Measurements from ENCODE around the gene MYZAP. TPM values are rescaled to one million over a fixed set of nuclear protein-coding genes. Genes with fewer than 3 reads are reported as not detected.

MYZAP gene, protein sequence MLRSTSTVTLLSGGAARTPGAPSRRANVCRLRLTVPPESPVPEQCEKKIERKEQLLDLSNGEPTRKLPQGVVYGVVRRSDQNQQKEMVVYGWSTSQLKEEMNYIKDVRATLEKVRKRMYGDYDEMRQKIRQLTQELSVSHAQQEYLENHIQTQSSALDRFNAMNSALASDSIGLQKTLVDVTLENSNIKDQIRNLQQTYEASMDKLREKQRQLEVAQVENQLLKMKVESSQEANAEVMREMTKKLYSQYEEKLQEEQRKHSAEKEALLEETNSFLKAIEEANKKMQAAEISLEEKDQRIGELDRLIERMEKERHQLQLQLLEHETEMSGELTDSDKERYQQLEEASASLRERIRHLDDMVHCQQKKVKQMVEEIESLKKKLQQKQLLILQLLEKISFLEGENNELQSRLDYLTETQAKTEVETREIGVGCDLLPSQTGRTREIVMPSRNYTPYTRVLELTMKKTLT
- 0.60 to 0.73 TPM (median 0.68 TPM) in 3 replicates for total RNA-seq (2021)
- Bru-seq, nascent RNA = percentile 38 among the genes with signal in this experiment
- long read RNA-seq, experiment 1, partial matches to known transcripts = 0 of 1 reads
- long read RNA-seq, experiment 1, other reads (novel, unspliced or antisense) = 0 of 1 reads
- long read RNA-seq, experiment 2, partial matches to known transcripts = 0 of 2 reads
- long read RNA-seq, experiment 2, other reads (novel, unspliced or antisense) = 1 of 2 reads
- long read RNA-seq, experiment 3 = 0 reads

DNA sequence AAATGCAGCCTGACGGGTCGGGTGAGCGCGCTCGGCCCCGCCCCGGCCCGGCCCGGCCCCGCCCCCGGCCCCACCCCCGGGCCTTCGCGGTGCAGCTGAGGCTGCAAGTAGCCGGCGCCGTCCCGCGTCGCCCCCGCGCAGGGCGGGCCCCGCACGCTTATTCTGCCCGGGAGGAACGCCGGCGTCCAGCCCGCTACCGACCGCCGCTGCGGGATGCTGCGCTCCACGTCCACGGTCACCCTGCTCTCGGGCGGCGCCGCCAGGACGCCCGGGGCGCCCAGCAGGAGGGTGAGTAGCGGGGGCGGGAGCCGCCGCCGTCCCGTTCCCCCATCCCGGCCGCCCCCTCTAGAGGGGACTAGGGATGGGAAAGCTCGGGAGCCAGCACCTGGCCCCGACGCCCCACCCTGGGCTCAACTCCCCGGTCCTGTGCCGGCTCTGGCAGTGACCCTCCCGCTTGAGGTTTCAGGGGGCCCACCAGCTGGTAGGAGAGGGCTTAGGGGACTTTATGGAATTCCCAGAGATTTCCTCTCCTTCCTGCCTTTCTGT, at the start of gene MYZAP:
MYZAP (plus strand) TSS at position 83 of the 546 bp plus-strand sequence; CDS start at position 214, 131 bp downstream.
- H3K36me3 Mint-ChIP-seq = no peaks in the 10 kb centered on the region
- H3K27ac Mint-ChIP-seq = no peak within 1 kb of the TSS
- DNase-seq (ENCODE audit: low spot score) (peak; percentile 66), ATAC-seq (peak; percentile 95)
- POLR2A ChIA-PET = no interaction called here
- CTCF ChIA-PET = interaction anchor here (0.7 to 2.4 kb wide), 7 partner anchors 11 to 140 kb away, joined by 3 to 7 read pairs (median 5); no protein-coding TSS in a partner anchor
- no peaks in the 10 kb centered on the region for H3K9me3 Mint-ChIP-seq
- peaks cover 11% of the 10 kb centered on the region for H3K4me1 Mint-ChIP-seq
- peak within 1 kb of the TSS; percentile 75 for H3K4me3 Mint-ChIP-seq
- peaks cover 43% of the 10 kb centered on the region for H3K27me3 Mint-ChIP-seq (ENCODE audit: low read depth)
- TF ChIP-seq SP1 (CRISPR knock-in tag; conservative IDR thresholded peaks at IDR 0.05) = peak; percentile 54; the same call in 1 of the 2 replicates
- TF ChIP-seq, protein P1, sequence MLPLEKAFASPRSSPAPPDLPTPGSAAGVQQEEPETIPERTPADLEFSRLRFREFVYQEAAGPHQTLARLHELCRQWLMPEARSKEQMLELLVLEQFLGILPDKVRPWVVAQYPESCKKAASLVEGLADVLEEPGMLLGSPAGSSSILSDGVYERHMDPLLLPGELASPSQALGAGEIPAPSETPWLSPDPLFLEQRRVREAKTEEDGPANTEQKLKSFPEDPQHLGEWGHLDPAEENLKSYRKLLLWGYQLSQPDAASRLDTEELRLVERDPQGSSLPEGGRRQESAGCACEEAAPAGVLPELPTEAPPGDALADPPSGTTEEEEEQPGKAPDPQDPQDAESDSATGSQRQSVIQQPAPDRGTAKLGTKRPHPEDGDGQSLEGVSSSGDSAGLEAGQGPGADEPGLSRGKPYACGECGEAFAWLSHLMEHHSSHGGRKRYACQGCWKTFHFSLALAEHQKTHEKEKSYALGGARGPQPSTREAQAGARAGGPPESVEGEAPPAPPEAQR (CRISPR knock-in tag; IDR thresholded peaks at IDR 0.05) = no peak
- TF ChIP-seq NFATC4 (CRISPR knock-in tag; IDR thresholded peaks at IDR 0.05) = no peak
- TF ChIP-seq FOXK1 (CRISPR knock-in tag; IDR thresholded peaks at IDR 0.05) = 0 out of 2 replicates have a peak, but pooled peaks have one; percentile 22
- TF ChIP-seq ELF4 (CRISPR knock-in tag; IDR thresholded peaks at IDR 0.05; ENCODE audit: low read depth) = no peak
- peak; percentile 59 for TF ChIP-seq ZNF423 (CRISPR knock-in tag; IDR thresholded peaks at IDR 0.05)

DNA sequence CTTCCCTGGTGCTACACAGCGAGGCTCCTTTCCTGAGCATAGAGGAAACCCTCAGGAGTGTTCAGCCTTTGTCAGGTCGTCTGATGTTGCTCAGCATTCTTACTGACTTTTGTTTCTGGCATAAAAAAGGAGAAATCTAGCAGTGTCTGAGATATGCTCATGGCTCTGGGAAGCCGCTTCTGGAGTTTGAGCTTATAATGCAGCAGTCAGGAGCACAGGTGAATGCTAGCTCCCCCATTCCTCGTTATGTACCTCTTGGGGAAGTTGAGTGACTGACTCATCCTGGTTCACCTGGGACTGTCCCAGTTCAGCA, 49.2 kb upstream of the MYZAP start:
- Mint-ChIP-seq H3K4me1 (no peaks in the 10 kb centered on the region), H3K27me3 (ENCODE audit: low read depth) (no peaks in the 10 kb centered on the region), H3K9me3 (no peaks in the 10 kb centered on the region), H3K27ac (no peak overlapping the region), H3K36me3 (peaks cover 40% of the 10 kb centered on the region), H3K4me3 (no peak overlapping the region)
- POLR2A ChIA-PET = interaction anchor here (0.6 kb wide), 1 partner anchor 377 kb away, joined by 3 read pairs; no protein-coding TSS in a partner anchor
- CTCF ChIA-PET = interaction anchor here (0.7 to 3.1 kb wide), 38 partner anchors 8 to 396 kb away, joined by 3 to 46 read pairs (median 5); partner anchors contain the start of genes CGNL1 and MYZAP
- DNase-seq (ENCODE audit: low spot score) (no peak), ATAC-seq (no peak)
- TF ChIP-seq, protein P2, sequence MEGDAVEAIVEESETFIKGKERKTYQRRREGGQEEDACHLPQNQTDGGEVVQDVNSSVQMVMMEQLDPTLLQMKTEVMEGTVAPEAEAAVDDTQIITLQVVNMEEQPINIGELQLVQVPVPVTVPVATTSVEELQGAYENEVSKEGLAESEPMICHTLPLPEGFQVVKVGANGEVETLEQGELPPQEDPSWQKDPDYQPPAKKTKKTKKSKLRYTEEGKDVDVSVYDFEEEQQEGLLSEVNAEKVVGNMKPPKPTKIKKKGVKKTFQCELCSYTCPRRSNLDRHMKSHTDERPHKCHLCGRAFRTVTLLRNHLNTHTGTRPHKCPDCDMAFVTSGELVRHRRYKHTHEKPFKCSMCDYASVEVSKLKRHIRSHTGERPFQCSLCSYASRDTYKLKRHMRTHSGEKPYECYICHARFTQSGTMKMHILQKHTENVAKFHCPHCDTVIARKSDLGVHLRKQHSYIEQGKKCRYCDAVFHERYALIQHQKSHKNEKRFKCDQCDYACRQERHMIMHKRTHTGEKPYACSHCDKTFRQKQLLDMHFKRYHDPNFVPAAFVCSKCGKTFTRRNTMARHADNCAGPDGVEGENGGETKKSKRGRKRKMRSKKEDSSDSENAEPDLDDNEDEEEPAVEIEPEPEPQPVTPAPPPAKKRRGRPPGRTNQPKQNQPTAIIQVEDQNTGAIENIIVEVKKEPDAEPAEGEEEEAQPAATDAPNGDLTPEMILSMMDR (IDR thresholded peaks at IDR 0.05) = 0 out of 2 replicates have a peak, but pooled peaks have one; percentile 6
- TF ChIP-seq FOXK1 (CRISPR knock-in tag; IDR thresholded peaks at IDR 0.05) = no peak

DNA sequence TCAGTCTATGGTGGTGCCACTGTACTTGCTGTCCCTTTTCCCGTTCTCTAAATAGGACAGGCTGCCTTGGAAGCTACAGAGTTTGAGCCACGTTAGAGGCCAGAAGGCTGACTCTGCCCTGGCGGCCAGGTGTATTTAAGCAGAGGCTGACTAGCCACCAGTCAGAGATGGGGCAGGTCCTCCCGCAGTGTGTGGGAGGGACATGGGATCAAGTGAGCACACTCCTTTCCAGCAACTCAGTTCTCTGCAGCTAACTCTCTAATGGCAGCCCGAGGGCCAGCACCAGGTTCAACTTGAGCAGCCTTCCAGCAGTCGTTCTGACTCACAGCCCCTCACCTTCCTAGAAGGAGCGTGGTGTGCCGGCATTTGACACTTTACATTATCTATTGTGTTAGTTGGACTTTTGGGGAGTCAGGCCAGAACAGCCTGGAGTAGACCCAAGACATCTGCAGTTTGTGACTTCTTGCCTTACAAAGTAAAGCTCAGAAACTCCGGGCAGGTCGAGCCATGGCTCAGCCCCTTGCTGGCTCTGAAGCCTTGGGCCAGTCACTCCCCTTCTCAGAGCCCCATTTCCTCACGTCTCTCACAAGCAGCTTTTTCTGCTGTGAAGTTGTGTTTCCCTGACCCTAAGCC, 46.7 kb upstream of the MYZAP start:
- ChIA-PET CTCF (interaction anchor here (0.7 to 3.9 kb wide), 5 partner anchors 10 to 187 kb away, joined by 3 to 21 read pairs (median 9); no protein-coding TSS in a partner anchor), POLR2A (no interaction called here)
- Mint-ChIP-seq H3K27me3 (ENCODE audit: low read depth) (no peaks in the 10 kb centered on the region), H3K36me3 (peaks cover 57% of the 10 kb centered on the region), H3K4me3 (no peak overlapping the region), H3K4me1 (no peaks in the 10 kb centered on the region), H3K9me3 (no peaks in the 10 kb centered on the region), H3K27ac (no peak overlapping the region)
- no peak for ATAC-seq
- no peak for TF ChIP-seq OVOL2 (CRISPR knock-in tag; IDR thresholded peaks at IDR 0.05; ENCODE audit: borderline replicate concordance)
- TF ChIP-seq, protein P3, sequence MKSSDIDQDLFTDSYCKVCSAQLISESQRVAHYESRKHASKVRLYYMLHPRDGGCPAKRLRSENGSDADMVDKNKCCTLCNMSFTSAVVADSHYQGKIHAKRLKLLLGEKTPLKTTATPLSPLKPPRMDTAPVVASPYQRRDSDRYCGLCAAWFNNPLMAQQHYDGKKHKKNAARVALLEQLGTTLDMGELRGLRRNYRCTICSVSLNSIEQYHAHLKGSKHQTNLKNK (CRISPR knock-in tag; IDR thresholded peaks at IDR 0.05) = no peak
- DNase-seq (ENCODE audit: low spot score) = no peak

DNA sequence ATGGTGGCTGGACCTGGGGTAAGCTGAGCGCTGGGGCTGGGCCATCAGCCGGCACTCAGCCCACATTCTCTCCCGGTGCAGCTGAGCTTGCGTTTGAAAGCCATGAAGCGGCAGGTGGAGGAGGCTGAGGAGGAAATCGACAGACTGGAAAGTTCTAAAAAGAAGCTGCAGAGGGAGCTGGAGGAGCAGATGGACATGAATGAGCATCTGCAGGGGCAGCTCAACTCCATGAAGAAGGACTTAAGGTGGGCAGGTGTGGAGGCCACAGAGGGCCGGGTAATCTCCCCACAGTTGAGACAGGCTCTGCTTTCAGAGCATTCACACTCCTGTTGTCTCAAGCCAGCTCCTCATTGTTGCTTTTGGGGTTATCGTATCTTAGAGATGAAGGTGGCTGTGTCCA, 45.7 kb upstream of the MYZAP start:
- Mint-ChIP-seq H3K27me3 (ENCODE audit: low read depth) (no peaks in the 10 kb centered on the region), H3K9me3 (no peaks in the 10 kb centered on the region), H3K36me3 (peaks cover 64% of the 10 kb centered on the region), H3K27ac (0 out of 2 replicates have a peak overlapping the region, but pooled peaks have one; percentile 41), H3K4me3 (no peak overlapping the region), H3K4me1 (peaks cover 4% of the 10 kb centered on the region)
- ATAC-seq (no peak), DNase-seq (ENCODE audit: low spot score) (no peak)
- POLR2A ChIA-PET = no interaction called here
- CTCF ChIA-PET = interaction anchor here (1.0 to 3.9 kb wide), 6 partner anchors 11 to 399 kb away, joined by 3 to 21 read pairs (median 8); no protein-coding TSS in a partner anchor
- TF ChIP-seq, protein P4, sequence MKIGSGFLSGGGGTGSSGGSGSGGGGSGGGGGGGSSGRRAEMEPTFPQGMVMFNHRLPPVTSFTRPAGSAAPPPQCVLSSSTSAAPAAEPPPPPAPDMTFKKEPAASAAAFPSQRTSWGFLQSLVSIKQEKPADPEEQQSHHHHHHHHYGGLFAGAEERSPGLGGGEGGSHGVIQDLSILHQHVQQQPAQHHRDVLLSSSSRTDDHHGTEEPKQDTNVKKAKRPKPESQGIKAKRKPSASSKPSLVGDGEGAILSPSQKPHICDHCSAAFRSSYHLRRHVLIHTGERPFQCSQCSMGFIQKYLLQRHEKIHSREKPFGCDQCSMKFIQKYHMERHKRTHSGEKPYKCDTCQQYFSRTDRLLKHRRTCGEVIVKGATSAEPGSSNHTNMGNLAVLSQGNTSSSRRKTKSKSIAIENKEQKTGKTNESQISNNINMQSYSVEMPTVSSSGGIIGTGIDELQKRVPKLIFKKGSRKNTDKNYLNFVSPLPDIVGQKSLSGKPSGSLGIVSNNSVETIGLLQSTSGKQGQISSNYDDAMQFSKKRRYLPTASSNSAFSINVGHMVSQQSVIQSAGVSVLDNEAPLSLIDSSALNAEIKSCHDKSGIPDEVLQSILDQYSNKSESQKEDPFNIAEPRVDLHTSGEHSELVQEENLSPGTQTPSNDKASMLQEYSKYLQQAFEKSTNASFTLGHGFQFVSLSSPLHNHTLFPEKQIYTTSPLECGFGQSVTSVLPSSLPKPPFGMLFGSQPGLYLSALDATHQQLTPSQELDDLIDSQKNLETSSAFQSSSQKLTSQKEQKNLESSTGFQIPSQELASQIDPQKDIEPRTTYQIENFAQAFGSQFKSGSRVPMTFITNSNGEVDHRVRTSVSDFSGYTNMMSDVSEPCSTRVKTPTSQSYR (CRISPR knock-in tag; IDR thresholded peaks at IDR 0.05) = no peak
- TF ChIP-seq FOXJ3 (CRISPR knock-in tag; IDR thresholded peaks at IDR 0.05; ENCODE audit: borderline replicate concordance) (no peak), TP53 (CRISPR knock-in tag; IDR thresholded peaks at IDR 0.05) (no peak), EMX1 (CRISPR knock-in tag; IDR thresholded peaks at IDR 0.05) (no peak)
- TF ChIP-seq, protein P5, sequence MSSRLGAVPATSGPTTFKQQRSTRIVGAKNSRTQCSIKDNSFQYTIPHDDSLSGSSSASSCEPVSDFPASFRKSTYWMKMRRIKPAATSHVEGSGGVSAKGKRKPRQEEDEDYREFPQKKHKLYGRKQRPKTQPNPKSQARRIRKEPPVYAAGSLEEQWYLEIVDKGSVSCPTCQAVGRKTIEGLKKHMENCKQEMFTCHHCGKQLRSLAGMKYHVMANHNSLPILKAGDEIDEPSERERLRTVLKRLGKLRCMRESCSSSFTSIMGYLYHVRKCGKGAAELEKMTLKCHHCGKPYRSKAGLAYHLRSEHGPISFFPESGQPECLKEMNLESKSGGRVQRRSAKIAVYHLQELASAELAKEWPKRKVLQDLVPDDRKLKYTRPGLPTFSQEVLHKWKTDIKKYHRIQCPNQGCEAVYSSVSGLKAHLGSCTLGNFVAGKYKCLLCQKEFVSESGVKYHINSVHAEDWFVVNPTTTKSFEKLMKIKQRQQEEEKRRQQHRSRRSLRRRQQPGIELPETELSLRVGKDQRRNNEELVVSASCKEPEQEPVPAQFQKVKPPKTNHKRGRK (CRISPR knock-in tag; IDR thresholded peaks at IDR 0.05; ENCODE audit: borderline replicate concordance) = no peak
- TF ChIP-seq, protein P6, sequence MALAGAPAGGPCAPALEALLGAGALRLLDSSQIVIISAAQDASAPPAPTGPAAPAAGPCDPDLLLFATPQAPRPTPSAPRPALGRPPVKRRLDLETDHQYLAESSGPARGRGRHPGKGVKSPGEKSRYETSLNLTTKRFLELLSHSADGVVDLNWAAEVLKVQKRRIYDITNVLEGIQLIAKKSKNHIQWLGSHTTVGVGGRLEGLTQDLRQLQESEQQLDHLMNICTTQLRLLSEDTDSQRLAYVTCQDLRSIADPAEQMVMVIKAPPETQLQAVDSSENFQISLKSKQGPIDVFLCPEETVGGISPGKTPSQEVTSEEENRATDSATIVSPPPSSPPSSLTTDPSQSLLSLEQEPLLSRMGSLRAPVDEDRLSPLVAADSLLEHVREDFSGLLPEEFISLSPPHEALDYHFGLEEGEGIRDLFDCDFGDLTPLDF (CRISPR knock-in tag; IDR thresholded peaks at IDR 0.05) = no peak
